CD4-positive, alpha-beta T cell treated with Interleukin-21 for 1 hour (primary cell): ENCODE measurements around the gene RAB30.
A peak's percentile ranks its signal among the peaks of the same experiment; 100 is the strongest.

Source experiments
- DNase-seq: peaks from one replicate; pipeline ENCODE4 v3.0.0-alpha.2; 2020

The RAB30 gene

DNA sequence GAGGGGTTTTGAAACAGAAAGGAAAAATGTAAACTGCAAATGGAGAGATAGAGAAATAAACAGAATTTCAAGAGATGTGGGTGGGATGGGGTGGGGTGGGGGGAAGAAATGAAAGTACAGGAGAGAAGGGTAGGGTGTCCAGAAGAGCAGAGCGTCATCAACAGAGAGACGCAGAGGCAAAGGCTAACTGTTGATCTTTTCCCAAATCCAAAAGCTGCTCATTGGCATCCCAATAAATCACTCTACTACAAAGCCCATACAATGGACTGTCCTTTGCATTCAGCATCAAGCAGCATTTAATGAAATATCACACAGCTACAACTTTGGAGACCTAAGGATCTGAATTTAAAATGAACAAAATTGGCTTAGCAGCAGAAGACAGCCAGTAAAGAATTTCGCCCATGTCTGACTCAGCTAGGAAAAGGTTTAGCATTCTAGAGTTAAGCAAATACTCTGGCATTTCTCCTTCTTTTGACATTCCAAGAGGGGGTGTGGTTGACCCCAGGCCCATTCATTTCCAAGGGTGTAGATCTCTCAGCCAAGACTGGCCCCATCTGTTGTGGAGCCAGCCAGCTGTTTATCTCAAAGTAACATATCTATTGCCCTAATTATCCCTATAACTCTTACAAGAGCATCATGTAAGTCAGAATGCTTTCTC, 1.5 kb downstream of the RAB30 start:
- no peak for DNase-seq

GRCh38 chr11:83069441-83070043, 2.2 kb downstream of the RAB30 start:
- DNase-seq, result no peak

DNA sequence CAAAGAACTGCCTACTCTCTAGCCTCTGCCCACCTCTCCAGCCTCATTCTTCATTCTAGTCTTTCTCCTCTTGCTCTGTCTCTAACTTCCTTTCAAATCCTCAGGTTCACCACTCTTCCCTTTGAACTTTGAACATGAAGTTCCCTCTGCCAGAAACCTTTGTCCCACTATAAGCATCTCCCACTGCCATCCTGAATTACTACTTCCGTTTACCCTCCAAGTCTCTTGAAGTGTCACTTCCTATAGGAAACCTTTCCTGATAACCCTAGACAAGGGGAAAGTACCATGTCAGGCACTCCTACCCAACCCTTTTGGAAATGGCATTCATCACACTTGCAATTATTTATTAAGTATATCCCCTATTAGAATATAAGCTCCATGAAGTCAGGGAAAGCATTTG, 3.1 kb downstream of the RAB30 start:
- no peak for DNase-seq

GRCh38 chr11:83064011-83064410, 7.7 kb downstream of the RAB30 start:
- no peak for DNase-seq

GRCh38 chr11:83063073-83063754, 8.5 kb downstream of the RAB30 start:
- peak; percentile 42 for DNase-seq

- DNase-seq, result peak; percentile 18
These were observed 9.8 kb downstream of the RAB30 start for GRCh38 chr11:83061883-83062282.

DNA sequence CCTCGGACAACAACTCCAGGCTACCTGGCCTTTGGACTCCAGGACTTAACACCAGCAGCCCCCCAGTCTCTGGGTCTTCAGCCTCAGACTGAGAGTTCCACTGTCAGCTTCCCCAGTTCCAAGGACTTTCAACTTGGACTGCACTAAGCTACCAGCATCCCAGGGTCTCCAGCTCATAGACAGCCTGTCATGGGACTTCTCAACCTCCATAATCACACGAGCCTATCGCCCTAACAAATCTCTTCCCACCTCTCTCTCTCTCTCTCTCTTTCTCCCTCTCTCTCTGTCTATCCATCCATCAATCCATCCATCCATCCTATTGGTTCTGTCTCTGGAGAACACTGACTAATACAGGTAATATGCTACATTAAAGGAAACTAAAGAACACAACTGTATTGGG, 10.7 kb downstream of the RAB30 start:
- no peak for DNase-seq

GRCh38 chr11:83057721-83058120, 14.0 kb downstream of the RAB30 start:
- DNase-seq, result no peak

GRCh38 chr11:83056611-83057010, 15.1 kb downstream of the RAB30 start:
- DNase-seq, result no peak

DNA sequence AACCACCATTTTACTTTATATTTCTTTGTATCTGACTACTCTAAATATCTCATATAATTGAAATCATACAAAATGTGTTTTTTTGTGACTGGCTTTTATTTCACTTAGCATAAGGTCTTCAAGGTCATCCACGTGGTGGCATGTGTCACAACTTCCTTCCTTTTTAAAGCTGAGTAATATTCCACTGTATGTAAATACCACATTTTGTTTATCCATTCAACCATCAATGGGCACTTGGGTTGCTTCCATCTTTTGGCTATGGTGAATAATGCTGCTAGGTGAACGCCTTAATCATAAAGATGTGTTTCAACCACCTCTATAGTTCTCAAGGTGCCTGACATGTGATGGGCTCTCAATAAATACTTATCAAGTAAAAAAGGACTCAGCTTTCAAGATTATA, 15.5 kb downstream of the RAB30 start:
- DNase-seq, result no peak

- DNase-seq, result no peak
These were observed 16.8 kb downstream of the RAB30 start for GRCh38 chr11:83054904-83055380.

DNA sequence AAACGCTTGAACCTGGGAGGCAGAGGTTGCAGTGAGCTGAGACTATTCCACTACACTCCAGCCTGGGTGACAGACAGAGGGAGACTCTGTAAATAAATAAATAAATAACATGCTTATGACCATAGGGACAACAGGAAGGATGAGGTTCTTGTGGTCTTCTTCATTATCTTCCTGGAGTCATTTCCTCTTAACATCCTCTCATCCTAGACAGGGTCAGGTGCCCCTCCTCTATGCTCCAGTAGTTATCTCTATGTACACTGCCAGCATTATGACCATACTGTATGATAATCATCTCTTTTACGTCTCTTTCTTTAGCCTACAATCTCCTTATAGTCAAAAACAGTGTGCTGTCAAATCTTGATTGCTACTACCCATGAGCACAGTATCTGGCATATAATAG, 17.7 kb downstream of the RAB30 start:
- DNase-seq, result no peak

DNA sequence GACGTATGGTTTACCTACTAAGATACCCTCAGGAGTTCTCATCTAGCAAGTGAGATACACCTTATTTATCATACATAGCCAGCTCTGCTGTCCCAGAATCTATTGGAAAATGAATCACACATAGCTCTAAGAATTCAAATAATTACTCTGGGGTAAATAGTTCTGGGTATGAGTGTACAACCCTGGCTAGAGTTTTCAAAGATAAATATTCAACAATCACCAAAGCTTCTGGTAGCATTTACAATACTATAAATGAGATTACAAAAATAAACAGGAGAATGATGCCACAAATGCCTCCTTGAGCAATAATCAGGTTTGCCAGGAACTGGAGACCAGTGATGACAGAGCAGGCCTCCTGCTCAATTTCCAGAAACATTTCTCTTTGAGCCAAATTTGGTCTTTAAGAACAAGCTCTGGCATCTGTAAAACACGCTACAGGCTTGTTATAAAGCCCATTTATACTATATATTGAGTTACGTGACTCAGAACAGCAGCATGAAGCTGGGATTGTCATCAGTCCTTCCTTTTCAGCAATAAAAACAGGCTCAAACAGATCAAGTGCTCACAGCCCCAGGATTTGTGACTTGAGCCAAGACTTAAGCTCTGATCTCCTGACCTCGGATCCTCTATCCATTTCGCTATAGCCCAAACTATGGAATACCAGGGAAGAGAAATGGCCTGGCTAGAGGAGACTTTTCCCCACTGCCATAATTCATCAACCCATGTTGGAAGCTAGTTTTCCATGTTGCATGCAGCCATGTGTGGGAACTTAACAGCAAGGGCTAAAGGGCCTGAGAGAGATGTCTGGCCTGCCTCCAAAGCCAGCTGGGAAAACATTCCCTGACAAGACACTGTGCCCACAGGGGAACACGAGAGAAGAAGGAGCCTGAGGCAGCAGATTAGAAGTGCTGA, 19.7 kb downstream of the RAB30 start:
- DNase-seq, result no peak

- no peak for DNase-seq
These were observed 24.0 kb downstream of the RAB30 start for GRCh38 chr11:83047515-83048225.

GRCh38 chr11:83046621-83047172, 25.0 kb downstream of the RAB30 start:
- DNase-seq, result no peak

DNA sequence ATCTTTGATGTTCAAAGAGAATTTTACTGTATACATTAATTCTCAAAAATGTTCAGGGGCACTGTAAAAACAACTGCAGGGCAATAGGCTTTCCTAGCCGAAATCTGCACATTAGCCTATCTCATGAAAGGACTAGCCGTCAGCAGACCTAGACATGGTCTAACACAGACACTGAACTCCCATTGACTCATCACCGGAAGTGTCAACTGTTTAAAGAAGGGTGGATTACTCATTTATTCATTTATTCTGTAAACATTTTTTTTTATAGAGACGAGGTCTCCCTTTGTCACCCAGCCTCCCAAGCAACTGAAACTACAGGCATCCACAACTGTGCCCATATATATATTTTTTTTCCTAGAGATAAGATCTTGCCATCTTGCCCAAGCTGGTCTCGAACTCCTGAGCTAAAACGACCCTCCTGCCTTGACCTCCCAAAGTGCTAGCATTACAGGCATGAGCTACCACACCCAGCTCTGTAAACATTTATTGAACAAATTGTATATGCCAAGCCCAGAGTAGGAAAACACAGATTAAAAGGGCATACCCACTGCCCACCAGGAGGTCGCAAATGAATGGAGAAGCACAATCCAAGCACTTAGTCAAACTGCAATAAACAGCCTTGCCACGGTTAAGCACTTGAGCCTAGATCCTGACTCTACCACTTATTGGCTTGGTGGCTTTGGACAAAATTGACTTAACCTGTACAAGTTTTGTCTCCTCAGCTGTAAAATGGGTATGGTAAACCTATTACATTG, 26.6 kb downstream of the RAB30 start:
- DNase-seq, result peak; percentile 25

DNA sequence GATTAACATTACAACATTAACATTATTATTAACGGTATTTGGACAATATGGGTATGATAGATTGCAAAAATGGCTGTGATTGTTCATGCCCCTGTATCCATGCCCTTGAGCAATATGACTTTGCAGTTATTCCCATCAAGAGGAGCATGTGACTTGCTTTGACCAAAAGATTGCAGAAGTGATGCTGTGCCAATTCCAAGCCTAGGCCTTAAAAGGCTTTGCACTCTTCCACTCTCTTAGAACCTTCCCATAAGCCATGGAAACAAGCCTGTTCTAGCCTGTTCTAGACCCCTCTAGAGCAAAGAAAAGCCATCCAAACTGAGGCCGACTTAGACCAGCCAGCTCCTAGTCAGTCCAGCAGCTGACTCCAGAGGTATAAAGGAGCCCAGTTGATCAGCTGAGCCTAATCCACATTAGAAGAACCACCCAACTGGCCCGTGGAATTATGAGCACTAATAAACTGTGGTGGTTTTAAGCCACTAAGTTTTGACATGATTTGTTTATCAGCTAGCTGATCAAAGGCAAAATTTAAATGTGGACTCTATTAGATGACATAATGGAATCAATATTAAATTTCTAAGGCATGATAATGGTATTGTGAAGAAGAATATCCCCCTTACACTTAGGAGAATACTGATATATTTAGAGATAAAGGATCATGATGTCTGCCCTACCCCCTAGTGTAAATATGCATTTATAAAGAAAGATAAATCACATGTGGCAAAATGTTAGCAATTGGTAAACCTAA, 28.6 kb downstream of the RAB30 start:
- DNase-seq, result no peak

GRCh38 chr11:83041126-83041525, 30.6 kb downstream of the RAB30 start:
- no peak for DNase-seq

GRCh38 chr11:83039566-83039965, 32.1 kb downstream of the RAB30 start:
- DNase-seq, result no peak

DNA sequence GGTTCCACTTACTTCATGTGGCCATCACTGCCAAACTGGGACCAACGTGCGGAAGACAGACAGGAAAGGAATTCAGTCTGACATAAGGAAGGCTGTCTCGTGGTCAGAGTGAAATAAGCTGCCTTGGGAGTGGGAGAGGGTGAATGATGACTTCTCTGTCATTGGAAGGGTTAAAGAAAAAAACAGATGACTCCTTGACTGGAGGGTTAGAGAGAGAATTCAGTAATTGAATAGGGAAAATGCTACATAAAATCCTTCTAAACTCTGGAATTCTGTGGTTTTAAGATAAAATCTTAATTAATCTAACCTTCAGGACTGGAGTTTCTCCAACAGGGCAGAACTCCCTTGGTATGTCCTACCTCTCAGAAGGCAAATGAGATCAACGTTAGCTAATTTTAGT, 33.8 kb downstream of the RAB30 start:
- no peak for DNase-seq

DNA sequence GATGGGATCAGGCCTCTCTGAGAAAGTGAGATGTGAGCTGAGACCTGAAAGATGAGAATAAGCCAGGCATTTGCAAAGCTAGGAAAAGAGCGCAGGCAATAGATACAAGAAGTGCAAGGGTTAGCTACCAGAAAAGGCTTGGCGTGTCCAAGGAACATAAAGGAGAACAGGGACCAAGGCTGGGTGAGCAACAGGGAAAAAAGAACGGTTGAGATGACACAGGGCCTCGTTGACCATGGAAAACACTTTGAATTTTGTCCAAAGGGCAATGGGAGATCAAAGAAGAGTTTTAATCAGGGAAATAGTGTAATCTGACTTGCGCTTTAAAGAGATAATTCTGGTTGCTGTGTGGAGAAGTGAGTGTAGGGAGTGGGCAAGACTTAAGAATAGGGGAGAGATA, 35.0 kb downstream of the RAB30 start:
- DNase-seq, result no peak
